Lung (tissue), 12 donors: ENCODE data around the gene ANKS1A. TPM values are rescaled to one million over a fixed set of nuclear protein-coding genes. Genes with fewer than 3 reads are reported as not detected.

ENCODE experiments used
- ATAC-seq: fragments of 200-7000 bp; cut with Tn5 transposase; one replicate; pipeline ENCODE4 v1.9.1; 2020; ENCODE audit warnings: moderate number of reproducible peaks; ENCODE audit not compliant: insufficient read depth, low FRiP score
- DNase-seq, 3 donors: peaks; one replicate each; pipeline ENCODE4 v3.0.0-alpha.2; 2013 to 2017
- H3K27ac ChIP-seq, 2 donors: one replicate each; pipeline ENCODE4 v1.5.1; 2013; ENCODE audit warnings: mild to moderate bottlenecking in 2 of 2, moderate library complexity in 2 of 2, control low read depth in 1 of 2, inconsistent platforms in 1 of 2, low read depth in 1 of 2, low read length in 1 of 2
- H3K27me3 ChIP-seq, 3 donors: one replicate each; pipeline ENCODE4 v1.5.1; 2013; ENCODE audit warnings: low read length in 2 of 3; ENCODE audit not compliant: control insufficient read depth in 3 of 3, insufficient read depth in 3 of 3
- H3K36me3 ChIP-seq, 4 donors: one replicate each; pipeline ENCODE4 v1.5.1; 2013; ENCODE audit warnings: low read length in 4 of 4, mild to moderate bottlenecking in 1 of 4, moderate library complexity in 1 of 4; ENCODE audit not compliant: control insufficient read depth in 4 of 4, insufficient read depth in 4 of 4
- H3K4me1 ChIP-seq, 5 donors: one replicate each; pipeline ENCODE4 v1.5.1; 2013; ENCODE audit warnings: low read length in 5 of 5, mild to moderate bottlenecking in 2 of 5, moderate library complexity in 1 of 5; ENCODE audit not compliant: control insufficient read depth in 5 of 5, insufficient read depth in 5 of 5
- H3K4me3 ChIP-seq: one replicate; pipeline ENCODE4 v1.5.1; 2013; ENCODE audit warnings: mild to moderate bottlenecking, control low read depth, moderate library complexity
- H3K9ac ChIP-seq, 2 donors: one replicate each; pipeline ENCODE4 v1.5.1; 2013; ENCODE audit warnings: low read length in 2 of 2, control low read depth in 1 of 2; ENCODE audit not compliant: insufficient read depth in 1 of 2
- H3K9me3 ChIP-seq, 4 donors: one replicate each; pipeline ENCODE4 v1.5.1; 2013; ENCODE audit warnings: low read length in 3 of 4, mild to moderate bottlenecking in 1 of 4, moderate library complexity in 1 of 4; ENCODE audit not compliant: control insufficient read depth in 4 of 4, insufficient read depth in 3 of 4
- CTCF ChIP-seq: IDR thresholded peaks from 2 replicates; pipeline ENCODE4 v1.5.1; 2012; ENCODE audit warnings: mild to moderate bottlenecking; ENCODE audit errors: control extremely low read depth, extremely low read depth
- WGBS, 2 donors: extraction: QIAGEN DNeasy Blood & Tissue Kit; methylation state at CpG; one replicate each; pipeline ENCODE4 v1.1.7; 2013; 5-methylcytosine and 5-hydroxymethylcytosine counted together
- polyA plus RNA-seq, 2 donors: library from polyadenylated mRNA; stranded (reverse); fragments of 200-250 nt; gene quantifications; one replicate each; pipeline ENCODE4 v1.2.1, GENCODE V29; 2013
- total RNA-seq, 2 donors: library from RNA; depleted of rRNA in 1 of 2; stranded (reverse); fragments of >200 nt in 1 of 2; gene quantifications; one replicate each; pipeline ENCODE4 v1.2.1, GENCODE V29; 2014 to 2021
- donor health status: control.
- donor health status: control.
- donor health status: Bipolar disorder and iron deficiency.
- donor health status: healthy.
- donor health status: DM: yes; HTN: yes; CAD: no.

Gene ANKS1A
- total and polyA plus RNA-seq, 4 donors: 10.4 to 40.6 (median 24.3) TPM

GRCh38 chr6:35055891-35056290, 166.8 kb downstream of the ANKS1A start:
- WGBS, 2 donors: 93 to 95% methylated on average over 4 of the region's 4 CpGs
- peaks cover under 1 to 15% (median 3%) of the 10 kb centered on the region in 5 donors for H3K4me1 ChIP-seq
- no peaks in the 10 kb centered on the region for H3K9me3 ChIP-seq
- no peak overlapping the region for H3K4me3 ChIP-seq
- no peak overlapping the region for H3K27ac ChIP-seq
- H3K9ac ChIP-seq: no peak overlapping the region
- peaks cover 10 to 43% (median 15%) of the 10 kb centered on the region in 4 donors for H3K36me3 ChIP-seq
- no peak for TF ChIP-seq CTCF
- ATAC-seq (no peak), DNase-seq (no peak)
- H3K27me3 ChIP-seq: no peaks in the 10 kb centered on the region

- Histone ChIP-seq H3K27me3 (no peaks in the 10 kb centered on the region), H3K4me1 (peaks cover 0 to 15% (median 3%) of the 10 kb centered on the region in 5 donors), H3K4me3 (no peak overlapping the region), H3K9ac (no peak overlapping the region), H3K36me3 (peaks cover 10 to 50% (median 17%) of the 10 kb centered on the region in 4 donors), H3K9me3 (no peaks in the 10 kb centered on the region), H3K27ac (no peak overlapping the region)
- 77 to 83% methylated on average over 8 of the region's 8 CpGs for WGBS, 2 donors
- TF ChIP-seq CTCF: no peak
- DNase-seq: no peak
- ATAC-seq: no peak
Observed at GRCh38 chr6:35056952-35057351, 167.9 kb downstream of the ANKS1A start.

- H3K9ac ChIP-seq: no peak overlapping the region
- peaks cover 10 to 50% (median 17%) of the 10 kb centered on the region in 4 donors for H3K36me3 ChIP-seq
- no peaks in the 10 kb centered on the region for H3K9me3 ChIP-seq
- no peak overlapping the region for H3K4me3 ChIP-seq
- WGBS, 2 donors: 64 to 68% methylated on average over 17 of the region's 17 CpGs
- no peaks in the 10 kb centered on the region for H3K27me3 ChIP-seq
- TF ChIP-seq CTCF: no peak
- H3K27ac ChIP-seq: peak overlapping the region in 1 of 2 donors; percentile 37
- ATAC-seq (no peak), DNase-seq (peak in 1 of 3 donors; percentile 44)
- peaks cover 0 to 14% (median 3%) of the 10 kb centered on the region in 5 donors for H3K4me1 ChIP-seq
Observed at GRCh38 chr6:35057449-35058357, 168.6 kb downstream of the ANKS1A start.
